ENCODE data around the gene ADH7. TPM values are rescaled to one million over a fixed set of nuclear protein-coding genes. Genes with fewer than 3 reads are reported as not detected.

ADH7 gene
- total RNA-seq, 4 donors from 2014 or later = 173 to 420 (median 318) TPM

DNA sequence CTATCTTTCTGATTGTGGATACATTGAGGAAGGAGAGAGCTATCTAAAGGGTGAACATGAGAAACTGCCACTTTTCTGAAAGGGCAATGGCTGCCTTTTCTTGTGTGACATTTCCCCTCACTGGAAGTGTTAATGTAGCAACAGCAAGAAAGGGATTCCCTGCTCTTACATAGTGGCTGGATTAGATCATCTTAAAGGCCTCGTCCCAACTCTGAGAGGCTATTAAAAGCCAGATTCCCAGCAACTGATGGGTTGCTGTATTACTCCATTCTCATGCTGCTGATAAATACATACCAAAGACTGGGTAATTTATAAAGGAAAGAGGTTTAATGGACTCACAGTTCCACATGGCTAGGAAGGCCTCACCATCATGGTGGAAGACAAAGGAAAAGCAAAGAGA is 33.7 kb upstream of the ADH7 start:
- no peak overlapping the region for H3K4me3 ChIP-seq
- H3K4me1 ChIP-seq = no peaks in the 10 kb centered on the region
- no peak for DNase-seq
- TF ChIP-seq CTCF (IDR thresholded peaks at IDR 0.05) (no peak), POLR2A (IDR thresholded peaks at IDR 0.05) (no peak)
- H3K27me3 ChIP-seq = no peaks in the 10 kb centered on the region
- no peak overlapping the region for H3K27ac ChIP-seq
- intact Hi-C loops (cut with DNase I) = no loop called here
- 58 to 64% methylated on average over 1 of the region's 1 CpG for WGBS, 2 donors
- H3K36me3 ChIP-seq = no peaks in the 10 kb centered on the region
- no peaks in the 10 kb centered on the region for H3K9me3 ChIP-seq

DNA sequence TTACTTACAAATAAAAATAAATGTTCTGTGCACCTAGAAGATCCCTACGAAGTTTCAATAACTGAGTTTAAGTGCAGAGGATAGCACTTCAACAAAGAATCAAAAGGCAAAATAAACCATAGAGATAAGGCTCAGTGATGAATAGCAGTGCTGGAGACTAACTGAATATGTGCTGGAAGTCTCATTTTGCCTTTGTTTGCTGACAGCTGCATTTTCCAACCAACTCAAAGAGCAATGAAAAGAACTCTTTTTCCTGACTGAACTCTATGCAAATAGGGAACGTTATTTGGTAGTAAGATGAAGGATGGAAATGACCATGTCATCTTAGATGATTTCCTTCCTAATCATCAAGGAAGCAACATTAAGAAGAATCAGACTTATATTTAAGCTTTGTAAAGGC is 32.7 kb upstream of the ADH7 start:
- no peak overlapping the region for H3K4me3 ChIP-seq
- TF ChIP-seq POLR2A (IDR thresholded peaks at IDR 0.05) (no peak), CTCF (IDR thresholded peaks at IDR 0.05) (no peak)
- H3K36me3 ChIP-seq = no peaks in the 10 kb centered on the region
- intact Hi-C loops (cut with DNase I) = no loop called here
- H3K27me3 ChIP-seq = no peaks in the 10 kb centered on the region
- no peaks in the 10 kb centered on the region for H3K9me3 ChIP-seq
- no peak for DNase-seq
- no peak overlapping the region for H3K27ac ChIP-seq
- 38 to 89% methylated on average over 2 of the region's 2 CpGs for WGBS, 2 donors
- peaks cover 0 to 7% (median 0%) of the 10 kb centered on the region in 3 donors for H3K4me1 ChIP-seq

DNA sequence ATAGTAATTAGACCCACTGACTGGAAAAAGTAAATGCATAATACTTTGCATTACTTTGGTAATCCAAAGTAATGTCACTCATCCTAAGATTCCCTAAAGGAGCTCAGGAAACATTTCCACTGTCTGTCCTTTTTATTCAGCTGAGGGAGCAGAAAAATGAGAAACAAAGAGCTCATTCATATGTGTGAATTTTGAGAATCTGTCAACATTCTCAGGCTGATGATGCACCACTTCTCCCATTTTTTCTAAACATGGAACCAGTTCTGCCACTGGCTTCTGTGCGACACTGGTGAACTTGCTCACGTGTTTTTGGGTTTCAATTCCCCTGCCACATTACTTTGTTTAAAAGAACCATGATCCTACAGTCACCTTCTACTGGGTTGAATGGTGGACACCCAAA is 28.4 kb upstream of the ADH7 start:
- WGBS, 2 donors = 67 to 81% methylated on average over 2 of the region's 2 CpGs
- H3K9me3 ChIP-seq = no peaks in the 10 kb centered on the region
- intact Hi-C loops (cut with DNase I) = no loop called here

DNA sequence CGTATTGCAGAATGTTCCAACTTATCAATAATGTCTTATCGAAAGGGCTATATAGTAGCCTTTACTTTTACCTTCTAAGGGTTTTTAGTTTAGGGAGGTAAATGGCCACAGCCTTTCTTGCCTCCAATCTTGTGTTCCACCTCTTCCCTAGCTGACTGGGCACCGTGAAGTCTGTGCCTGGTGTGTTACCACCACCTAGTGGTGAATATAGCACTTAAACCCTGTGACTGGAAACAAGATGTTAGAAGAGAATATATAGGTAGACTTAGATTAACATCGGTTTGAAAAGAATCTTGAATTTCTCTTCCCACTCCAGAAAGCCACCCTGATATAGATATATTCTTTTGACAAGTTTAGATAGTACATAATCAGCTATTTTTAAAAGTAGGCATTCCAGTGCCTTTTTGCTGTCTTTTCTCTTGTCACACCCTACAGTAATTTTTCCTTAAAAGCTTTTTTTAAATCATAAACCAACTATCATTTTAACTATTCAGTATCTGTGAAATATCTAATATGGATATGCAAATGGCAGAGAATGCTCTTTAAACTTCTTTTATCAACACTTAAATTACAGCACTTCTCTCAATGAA is 27.8 kb upstream of the ADH7 start:
- H3K4me3 ChIP-seq = no peak overlapping the region
- no peaks in the 10 kb centered on the region for H3K27me3 ChIP-seq
- WGBS, 2 donors = 21 to 27% methylated on average over 4 of the region's 4 CpGs
- H3K36me3 ChIP-seq = no peaks in the 10 kb centered on the region
- DNase-seq = no peak
- peaks cover 0 to 50% (median 0%) of the 10 kb centered on the region in 3 donors for H3K4me1 ChIP-seq
- intact Hi-C loops (cut with DNase I) = no loop called here
- no peak overlapping the region for H3K27ac ChIP-seq
- no peaks in the 10 kb centered on the region for H3K9me3 ChIP-seq
- TF ChIP-seq POLR2A (IDR thresholded peaks at IDR 0.05) (no peak), CTCF (IDR thresholded peaks at IDR 0.05) (peak; percentile 73 to 94 (median 83))

More for the DNA sequence above, 28.4 kb upstream of the ADH7 start:
- TF ChIP-seq POLR2A (IDR thresholded peaks at IDR 0.05) = no peak
- no peak for TF ChIP-seq CTCF (IDR thresholded peaks at IDR 0.05)
- Histone ChIP-seq H3K27me3 (no peaks in the 10 kb centered on the region), H3K4me1 (peaks cover 0 to 44% (median 0%) of the 10 kb centered on the region in 3 donors), H3K36me3 (no peaks in the 10 kb centered on the region), H3K27ac (no peak overlapping the region), H3K4me3 (no peak overlapping the region)
- DNase-seq = no peak

DNA sequence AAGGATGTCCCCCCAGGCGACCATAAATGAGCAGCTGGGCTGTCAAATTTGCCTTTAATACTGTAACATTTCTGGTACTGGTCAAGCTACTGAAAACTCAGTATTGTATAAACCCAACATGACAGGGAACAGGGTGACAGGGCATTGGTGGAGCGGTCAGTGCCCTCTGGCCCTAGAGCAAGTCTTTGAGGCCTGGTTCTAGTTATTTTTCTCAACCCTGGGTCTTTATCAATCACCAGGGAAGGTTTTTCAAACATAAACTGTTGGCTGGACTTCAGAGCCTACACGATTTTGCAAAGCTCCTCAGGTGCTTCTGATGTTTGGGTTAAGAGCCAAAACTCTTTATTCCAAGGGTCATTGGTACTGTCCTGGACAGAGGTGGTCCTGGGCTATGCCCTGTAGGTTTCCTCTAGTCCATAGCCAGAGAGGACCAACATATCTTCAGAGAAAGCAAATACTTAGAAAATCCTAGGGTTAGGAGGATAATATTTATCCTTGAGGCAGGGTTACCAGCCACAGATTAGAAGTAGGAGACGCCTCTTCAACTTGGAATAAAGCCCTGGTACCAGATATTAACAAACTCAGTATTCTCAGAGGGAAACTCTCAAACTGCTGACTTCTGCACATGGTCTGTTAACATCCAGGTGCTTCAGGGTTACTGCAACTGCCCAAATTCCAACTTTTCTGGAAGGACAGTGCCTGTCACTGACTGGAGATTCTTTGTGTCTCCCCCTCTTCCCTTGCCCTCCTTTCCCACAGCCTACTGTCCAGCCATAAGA is 26.7 kb upstream of the ADH7 start:
- intact Hi-C loops (cut with DNase I) = no loop called here
- H3K4me1 ChIP-seq = peaks cover 0 to 61% (median 0%) of the 10 kb centered on the region in 3 donors
- no peaks in the 10 kb centered on the region for H3K36me3 ChIP-seq
- no peak for TF ChIP-seq CTCF (IDR thresholded peaks at IDR 0.05)
- TF ChIP-seq POLR2A (IDR thresholded peaks at IDR 0.05) = no peak
- DNase-seq = no peak
- H3K27ac ChIP-seq = peak overlapping the region in 2 of 4 donors; percentile 3 to 14
- no peak overlapping the region for H3K4me3 ChIP-seq
- 45 to 72% methylated on average over 3 to 4 of the region's 4 CpGs for WGBS, 2 donors
- H3K27me3 ChIP-seq = no peaks in the 10 kb centered on the region
- no peaks in the 10 kb centered on the region for H3K9me3 ChIP-seq

All from esophagus squamous epithelium (tissue), 5 donors.